ENCODE data around the gene CCDC136.

CCDC136 gene

GRCh38 chr7:128846781-128847444, 55.1 kb downstream of the CCDC136 start:
- DNase-seq = no peak

- DNase-seq = no peak
Measured at GRCh38 chr7:128847721-128848211, 56.0 kb downstream of the CCDC136 start.

GRCh38 chr7:128848289-128849155, 56.8 kb downstream of the CCDC136 start:
- DNase-seq = no peak

- no peak for DNase-seq
Measured at GRCh38 chr7:128849156-128849515, 57.4 kb downstream of the CCDC136 start.

GRCh38 chr7:128849804-128850490, 58.2 kb downstream of the CCDC136 start:
- DNase-seq = no peak

- no peak for DNase-seq
Measured at GRCh38 chr7:128852537-128853254, 60.9 kb downstream of the CCDC136 start.

- no peak for DNase-seq
Measured at GRCh38 chr7:128853799-128854198, 62.0 kb downstream of the CCDC136 start.

- no peak for DNase-seq
Measured at GRCh38 chr7:128854396-128854795, 62.6 kb downstream of the CCDC136 start.

- DNase-seq = no peak
Measured at GRCh38 chr7:128855559-128855958, 63.8 kb downstream of the CCDC136 start.

GRCh38 chr7:128856001-128856718, 64.4 kb downstream of the CCDC136 start:
- no peak for DNase-seq

- no peak for DNase-seq
Measured at GRCh38 chr7:128858380-128859231, 66.8 kb downstream of the CCDC136 start.

- DNase-seq = no peak
Measured at GRCh38 chr7:128859232-128860157, 67.7 kb downstream of the CCDC136 start.

GRCh38 chr7:128860158-128861073, 68.6 kb downstream of the CCDC136 start:
- no peak for DNase-seq

- DNase-seq = no peak
Measured at GRCh38 chr7:128861957-128862570, 70.3 kb downstream of the CCDC136 start.

- peak; percentile 97 to 99 (median 98) for DNase-seq
Measured at GRCh38 chr7:128862571-128863432, 71.0 kb downstream of the CCDC136 start, which contains the start of gene ATP6V1F. ATP6V1F (plus strand) TSS chr7:128862856; CDS start chr7:128862905, 49 bp downstream.

GRCh38 chr7:128863433-128863989, 71.7 kb downstream of the CCDC136 start:
- DNase-seq = peak in 2 of 5 experiments; percentile 31 to 73

- DNase-seq = no peak
Measured at GRCh38 chr7:128865303-128865702, 73.5 kb downstream of the CCDC136 start.

Measured in T-helper 2 cell (primary cell).